Lower lobe of right lung (tissue), 2 donors: ENCODE measurements around the gene SHROOM2. TPM values are rescaled to one million over a fixed set of nuclear protein-coding genes. Genes with fewer than 3 reads are reported as not detected.

Experiments used
- ATAC-seq, 2 donors: fragments of 200-7000 bp; cut with Tn5 transposase; one replicate each; pipeline ENCODE4 v1.9.1; 2020 to 2022; ENCODE audit warnings: mild to moderate bottlenecking in 2 of 2, moderate library complexity in 2 of 2
- DNase-seq: peaks from one replicate; pipeline ENCODE4 v3.0.0-alpha.2; 2020
- H3K27ac ChIP-seq: fragments of 200-600 bp; one replicate; pipeline ENCODE4 v1.8.0; 2022
- H3K27me3 ChIP-seq: fragments of 200-600 bp; one replicate; pipeline ENCODE4 v1.8.0; 2022; ENCODE audit warnings: low read depth
- H3K36me3 ChIP-seq: fragments of 200-600 bp; one replicate; pipeline ENCODE4 v1.8.0; 2022; ENCODE audit warnings: mild to moderate bottlenecking
- H3K4me1 ChIP-seq: fragments of 200-600 bp; one replicate; pipeline ENCODE4 v1.8.0; 2022
- H3K4me3 ChIP-seq: fragments of 200-600 bp; one replicate; pipeline ENCODE4 v1.8.0; 2022; ENCODE audit warnings: mild to moderate bottlenecking
- H3K9me3 ChIP-seq: fragments of 200-600 bp; one replicate; pipeline ENCODE4 v1.8.0; 2022
- CTCF ChIP-seq: fragments of 200-600 bp; IDR thresholded peaks from one replicate; pipeline ENCODE4 v1.8.0; 2022; ENCODE audit warnings: antibody characterized with exemption, mild to moderate bottlenecking
- intact Hi-C: fragments of 100-400 bp; cut with DNase I; formaldehyde crosslinking; loops from one replicate; pipeline ENCODE4 v1.11.0; 2022
- total RNA-seq: library from RNA; stranded (reverse); fragmentation: NEBNext Ultra II Directional; extraction: Animal tissue kit (Norgen Biotek cat#: 25700); gene quantifications from one replicate; pipeline ENCODE4 v1.2.1, GENCODE V29; 2021
- donor health status: DM: no; HTN: yes; CAD: no; lungs with severe emphysema.

SHROOM2 gene
- total RNA-seq, 1 donor from 2014 or later = 9.3 TPM

- H3K36me3 ChIP-seq = no peaks in the 10 kb centered on the region
- intact Hi-C loops = no loop called here
- ATAC-seq = peak; percentile 61 to 83
- no peak for DNase-seq
- peaks cover 5% of the 10 kb centered on the region for H3K4me1 ChIP-seq
- no peak overlapping the region for H3K4me3 ChIP-seq
- no peak overlapping the region for H3K27ac ChIP-seq
- H3K9me3 ChIP-seq = no peaks in the 10 kb centered on the region
- no peak for TF ChIP-seq CTCF
- no peaks in the 10 kb centered on the region for H3K27me3 ChIP-seq
Measured at GRCh38 chrX:9882669-9883446, 96.6 kb downstream of the SHROOM2 start.

DNA sequence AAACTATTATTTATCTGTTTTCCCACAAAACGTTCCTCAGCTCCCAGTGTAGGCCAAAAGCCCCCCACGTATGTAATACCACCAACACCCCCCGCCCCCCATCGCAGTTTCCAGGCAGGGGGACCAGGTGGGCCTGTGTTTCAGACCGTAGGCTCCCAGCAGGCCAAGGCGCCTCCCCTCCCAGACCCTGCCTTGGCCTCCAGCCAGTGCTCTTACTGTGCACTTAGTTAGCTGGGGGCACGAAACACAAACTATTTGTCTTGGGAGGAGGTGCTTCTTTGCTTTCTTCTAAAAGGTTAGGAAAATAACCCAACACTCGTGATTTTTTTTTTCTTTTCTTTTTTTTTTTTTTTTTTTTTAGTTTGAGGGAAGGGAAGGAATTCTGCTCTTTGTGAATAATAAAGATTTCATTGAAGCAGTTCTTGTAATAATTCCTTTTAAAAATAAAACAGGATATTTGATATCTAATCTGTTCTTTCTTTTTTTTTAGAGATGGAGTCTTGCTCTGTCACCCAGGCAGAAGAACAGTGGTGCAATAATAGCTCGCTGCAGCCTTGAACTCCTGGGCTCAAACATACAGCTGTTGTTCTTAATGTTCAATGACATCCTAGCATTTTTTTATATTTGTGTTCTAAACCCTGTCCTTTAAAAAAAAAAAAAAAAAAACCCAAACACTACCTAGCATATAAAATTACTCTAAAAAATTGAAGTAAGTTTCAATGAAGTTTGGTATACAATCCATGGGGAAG, 98.0 kb downstream of the SHROOM2 start:
- Histone ChIP-seq H3K36me3 (no peaks in the 10 kb centered on the region), H3K9me3 (no peaks in the 10 kb centered on the region), H3K4me1 (peaks cover 5% of the 10 kb centered on the region), H3K4me3 (no peak overlapping the region), H3K27ac (no peak overlapping the region), H3K27me3 (no peaks in the 10 kb centered on the region)
- intact Hi-C loops = no loop called here
- no peak for DNase-seq
- no peak for ATAC-seq
- TF ChIP-seq CTCF = no peak

DNA sequence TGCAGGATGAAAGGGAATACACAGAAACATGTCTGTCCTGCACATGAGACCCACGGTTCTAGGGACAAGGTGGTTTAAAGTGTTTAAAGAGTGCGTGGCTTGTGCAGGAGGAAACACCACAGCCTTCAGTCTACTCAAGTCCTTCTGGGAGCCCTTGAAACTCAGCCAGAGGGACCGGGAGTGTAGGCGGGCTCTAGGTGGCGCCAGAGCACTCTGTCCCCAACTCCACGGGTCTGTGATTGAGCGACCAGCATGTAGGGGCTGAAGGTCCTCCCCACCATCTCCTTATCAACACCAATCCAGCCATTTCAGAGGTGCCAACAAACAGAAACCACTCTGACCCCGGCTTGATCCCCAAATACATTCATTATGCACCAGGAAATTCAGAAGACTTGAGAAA, 98.9 kb downstream of the SHROOM2 start:
- Histone ChIP-seq H3K27me3 (no peaks in the 10 kb centered on the region), H3K4me1 (peaks cover 5% of the 10 kb centered on the region)
- DNase-seq = peak; percentile 77

GRCh38 chrX:9887659-9888297, 101.5 kb downstream of the SHROOM2 start:
- Histone ChIP-seq H3K36me3 (no peaks in the 10 kb centered on the region), H3K27ac (no peak overlapping the region), H3K4me3 (no peak overlapping the region), H3K4me1 (no peaks in the 10 kb centered on the region), H3K27me3 (no peaks in the 10 kb centered on the region), H3K9me3 (no peaks in the 10 kb centered on the region)
- DNase-seq (no peak), ATAC-seq (no peak)
- TF ChIP-seq CTCF = no peak
- intact Hi-C loops = no loop called here

More for the DNA sequence above, 98.9 kb downstream of the SHROOM2 start:
- H3K4me3 ChIP-seq = no peak overlapping the region
- intact Hi-C loops = no loop called here
- no peaks in the 10 kb centered on the region for H3K9me3 ChIP-seq
- no peak overlapping the region for H3K27ac ChIP-seq
- ATAC-seq = peak; percentile 76 to 90
- no peaks in the 10 kb centered on the region for H3K36me3 ChIP-seq
- peak; percentile 61 for TF ChIP-seq CTCF

- no peak for ATAC-seq
- no peak overlapping the region for H3K4me3 ChIP-seq
Measured at GRCh38 chrX:9888953-9889470, 102.8 kb downstream of the SHROOM2 start.

More at GRCh38 chrX:9888953-9889470, 102.8 kb downstream of the SHROOM2 start:
- Histone ChIP-seq H3K9me3 (no peaks in the 10 kb centered on the region), H3K4me1 (no peaks in the 10 kb centered on the region), H3K27me3 (no peaks in the 10 kb centered on the region), H3K36me3 (no peaks in the 10 kb centered on the region), H3K27ac (no peak overlapping the region)
- no peak for TF ChIP-seq CTCF
- DNase-seq = no peak
- intact Hi-C loops = no loop called here
